Astrocyte (in vitro differentiated cells and primary cell): Measurements from ENCODE around the gene MICAL3.

ENCODE experiments used
- EZH2 ChIP-seq: IDR thresholded peaks from 2 replicates; pipeline ENCODE4 v1.6.1; 2012; ENCODE audit warnings: mild to moderate bottlenecking, low read length, inconsistent platforms; ENCODE audit not compliant: insufficient read depth
- TF ChIP-seq, protein P1 (sequence below): IDR thresholded peaks from 2 replicates; pipeline ENCODE4 v1.5.1; 2011; ENCODE audit warnings: low read depth, mild to moderate bottlenecking, inconsistent platforms, low read length, moderate library complexity; ENCODE audit not compliant: insufficient read depth

DNA sequence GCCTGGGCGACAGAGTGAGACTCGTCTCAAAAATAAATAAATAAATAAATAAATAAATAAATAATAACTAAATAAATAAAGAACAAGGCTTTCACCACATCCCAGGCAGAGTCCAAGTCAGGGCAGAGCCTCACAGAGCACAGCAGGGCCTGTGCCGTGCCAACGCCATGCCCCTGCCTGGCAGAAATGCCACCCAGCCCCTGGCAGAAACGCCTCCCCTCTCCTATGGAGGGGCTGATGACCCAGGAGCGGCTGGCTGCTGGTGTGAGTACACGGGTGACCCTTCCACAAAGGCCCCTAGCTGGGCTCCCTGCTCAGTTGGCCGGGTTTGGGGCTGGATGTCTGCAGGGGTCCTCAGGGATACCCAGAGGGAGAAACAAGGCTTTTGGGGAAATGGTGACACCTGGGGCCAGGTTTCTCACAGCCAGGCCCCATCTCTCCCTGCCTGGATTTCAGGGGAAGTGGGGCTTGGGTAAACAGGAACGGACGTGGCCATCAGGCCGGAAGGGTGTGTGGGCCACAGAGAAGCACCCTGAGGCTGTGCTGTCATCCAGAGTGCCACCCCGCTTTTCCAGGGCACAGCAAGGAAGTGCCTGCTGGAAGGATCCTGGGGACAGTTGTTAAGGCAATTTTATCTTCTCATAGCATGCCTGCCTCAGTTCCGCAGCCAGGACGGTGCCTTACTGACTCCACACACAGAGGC lies 255.2 kb downstream of the MICAL3 start:
- TF ChIP-seq, protein P1, sequence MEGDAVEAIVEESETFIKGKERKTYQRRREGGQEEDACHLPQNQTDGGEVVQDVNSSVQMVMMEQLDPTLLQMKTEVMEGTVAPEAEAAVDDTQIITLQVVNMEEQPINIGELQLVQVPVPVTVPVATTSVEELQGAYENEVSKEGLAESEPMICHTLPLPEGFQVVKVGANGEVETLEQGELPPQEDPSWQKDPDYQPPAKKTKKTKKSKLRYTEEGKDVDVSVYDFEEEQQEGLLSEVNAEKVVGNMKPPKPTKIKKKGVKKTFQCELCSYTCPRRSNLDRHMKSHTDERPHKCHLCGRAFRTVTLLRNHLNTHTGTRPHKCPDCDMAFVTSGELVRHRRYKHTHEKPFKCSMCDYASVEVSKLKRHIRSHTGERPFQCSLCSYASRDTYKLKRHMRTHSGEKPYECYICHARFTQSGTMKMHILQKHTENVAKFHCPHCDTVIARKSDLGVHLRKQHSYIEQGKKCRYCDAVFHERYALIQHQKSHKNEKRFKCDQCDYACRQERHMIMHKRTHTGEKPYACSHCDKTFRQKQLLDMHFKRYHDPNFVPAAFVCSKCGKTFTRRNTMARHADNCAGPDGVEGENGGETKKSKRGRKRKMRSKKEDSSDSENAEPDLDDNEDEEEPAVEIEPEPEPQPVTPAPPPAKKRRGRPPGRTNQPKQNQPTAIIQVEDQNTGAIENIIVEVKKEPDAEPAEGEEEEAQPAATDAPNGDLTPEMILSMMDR, result no peak
- no peak for TF ChIP-seq EZH2
